SK-N-MC (cell line): Measurements from ENCODE around the gene LANCL2.

Source experiments
- EZH2 ChIP-seq: fragments of 200-600 bp; sonication (generic); IDR thresholded peaks from one replicate; pipeline ENCODE4 v1.6.1; 2017; ENCODE audit warnings: antibody characterized with exemption
- POLR2AphosphoS5 ChIP-seq: IDR thresholded peaks from 2 replicates; pipeline ENCODE4 v1.6.1; 2012; ENCODE audit warnings: mild to moderate bottlenecking, low read depth, low read length, borderline replicate concordance

DNA sequence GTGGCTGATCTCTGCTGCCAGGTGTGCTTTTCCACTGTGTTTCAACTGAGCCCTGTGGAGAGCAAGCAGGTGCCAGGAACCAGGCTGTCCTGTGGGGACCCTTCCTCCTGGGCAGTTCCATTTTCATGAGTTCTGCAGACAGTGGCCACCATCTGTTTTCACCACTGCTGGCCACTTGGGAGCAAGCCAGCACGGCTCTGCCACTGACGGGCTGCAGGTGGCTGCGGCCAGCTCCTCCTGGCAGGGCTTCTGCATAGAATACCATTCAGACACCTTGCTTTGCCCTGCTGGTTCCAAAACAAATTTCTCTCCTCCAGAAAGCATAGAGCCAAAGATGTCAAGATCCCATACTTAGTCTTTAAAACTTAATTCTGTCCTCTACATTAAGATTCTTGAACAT lies 48.3 kb downstream of the LANCL2 start:
- TF ChIP-seq EZH2 (no peak), POLR2AphosphoS5 (no peak)
